Activated T-cell treated with anti-CD3 and anti-CD28 coated beads, Interleukin-2, amount 50 U/mL, for 72 hours (primary cell): ENCODE results near the gene GDF15. TPM values are rescaled to one million over a fixed set of nuclear protein-coding genes. Genes with fewer than 3 reads are reported as not detected.
A peak's percentile ranks its signal among the peaks of the same experiment; 100 is the strongest.

Source experiments
- ATAC-seq, 2 donors: fragments of 150-1000 bp; cut with Tn5 transposase; replicated peaks in 1 of 2; 2 replicates each; pipeline ENCODE4 v1.10.0; 2021; ENCODE audit warnings: moderate library complexity in 2 of 2, mild to moderate bottlenecking in 1 of 2
- DNase-seq, 2 donors: peaks; one replicate each; pipeline ENCODE4 v3.0.0; 2021 to 2022; ENCODE audit warnings: mixed read lengths in 1 of 2
- H3K27ac Mint-ChIP-seq: one replicate; pipeline ENCODE4 v1.8.0; 2022; ENCODE audit warnings: mild to moderate bottlenecking, moderate library complexity, mixed read lengths
- H3K27me3 Mint-ChIP-seq: one replicate; pipeline ENCODE4 v1.8.0; 2022; ENCODE audit warnings: low read depth, mixed read lengths
- H3K36me3 Mint-ChIP-seq, 2 donors: one replicate each; pipeline ENCODE4 v1.8.0; 2022; ENCODE audit warnings: mixed read lengths in 2 of 2, mild to moderate bottlenecking in 1 of 2; ENCODE audit not compliant: insufficient read depth in 2 of 2
- H3K4me1 Mint-ChIP-seq: one replicate; pipeline ENCODE4 v1.8.0; 2022; ENCODE audit warnings: low read depth, mixed read lengths
- H3K4me3 Mint-ChIP-seq, 2 donors: one replicate each; pipeline ENCODE4 v1.8.0; 2022; ENCODE audit warnings: mild to moderate bottlenecking in 2 of 2, mixed read lengths in 2 of 2, moderate library complexity in 2 of 2
- H3K9me3 Mint-ChIP-seq, 2 donors: one replicate each; pipeline ENCODE4 v1.8.0; 2022; ENCODE audit warnings: mixed read lengths in 2 of 2
- total RNA-seq, 2 donors: library from RNA; stranded (reverse); gene quantifications; one replicate each; pipeline ENCODE4 v1.2.3, GENCODE V29; 2022

GDF15 gene
- total RNA-seq, 2 donors from 2014 or later, result 0.60 TPM; not detected in 1

GRCh38 chr19:18419195-18419698 lies 33.3 kb downstream of the GDF15 start, which contains the start of gene SSBP4:
Gene SSBP4, plus strand, starts transcription at chr19:18419398. Its CDS starts 251 bp downstream, at chr19:18419649.
- Mint-ChIP-seq H3K27me3 (peaks cover 29% of the 10 kb centered on the region), H3K4me3 (peak within 1 kb of the TSS; percentile 88 to 93), H3K27ac (peak within 1 kb of the TSS; percentile 82), H3K36me3 (peaks cover 0 to 3% of the 10 kb centered on the region in 2 donors), H3K4me1 (peaks cover 84% of the 10 kb centered on the region), H3K9me3 (no peaks in the 10 kb centered on the region)
- ATAC-seq (peak; percentile 62 to 67), DNase-seq (peak; percentile 77 to 80)

- H3K27ac Mint-ChIP-seq, result peak overlapping the region; percentile 24
- ATAC-seq (peak; percentile 42 to 45), DNase-seq (peak; percentile 59 to 66)
- no peaks in the 10 kb centered on the region for H3K9me3 Mint-ChIP-seq
- H3K36me3 Mint-ChIP-seq, result peaks cover 0 to 3% of the 10 kb centered on the region in 2 donors
- peak overlapping the region; percentile 87 to 93 for H3K4me3 Mint-ChIP-seq
- peaks cover 28% of the 10 kb centered on the region for H3K27me3 Mint-ChIP-seq
- peaks cover 78% of the 10 kb centered on the region for H3K4me1 Mint-ChIP-seq
These were observed 33.9 kb downstream of the GDF15 start for GRCh38 chr19:18419699-18420460.

GRCh38 chr19:18420930-18421329 lies 35.0 kb downstream of the GDF15 start:
- ATAC-seq (no peak), DNase-seq (no peak)
- H3K4me1 Mint-ChIP-seq, result peaks cover 72% of the 10 kb centered on the region
- no peaks in the 10 kb centered on the region for H3K9me3 Mint-ChIP-seq
- H3K36me3 Mint-ChIP-seq, result peaks cover 0 to 3% of the 10 kb centered on the region in 2 donors
- H3K27ac Mint-ChIP-seq, result peak overlapping the region; percentile 89
- H3K4me3 Mint-ChIP-seq, result peak overlapping the region; percentile 87 to 93
- H3K27me3 Mint-ChIP-seq, result peaks cover 21% of the 10 kb centered on the region

- H3K27me3 Mint-ChIP-seq, result peaks cover 16% of the 10 kb centered on the region
- peaks cover 70% of the 10 kb centered on the region for H3K4me1 Mint-ChIP-seq
- peak overlapping the region; percentile 89 for H3K27ac Mint-ChIP-seq
- DNase-seq, result no peak
- peak overlapping the region; percentile 87 to 93 for H3K4me3 Mint-ChIP-seq
- no peak for ATAC-seq
- no peaks in the 10 kb centered on the region for H3K9me3 Mint-ChIP-seq
- H3K36me3 Mint-ChIP-seq, result peaks cover 0 to 3% of the 10 kb centered on the region in 2 donors
These were observed 35.5 kb downstream of the GDF15 start for GRCh38 chr19:18421371-18421959.

GRCh38 chr19:18422530-18423191 lies 36.7 kb downstream of the GDF15 start:
- H3K27me3 Mint-ChIP-seq, result peaks cover 8% of the 10 kb centered on the region
- H3K9me3 Mint-ChIP-seq, result no peaks in the 10 kb centered on the region
- peak overlapping the region; percentile 6 for H3K27ac Mint-ChIP-seq
- H3K4me3 Mint-ChIP-seq, result peak overlapping the region; percentile 87 to 93
- peaks cover 0 to 3% of the 10 kb centered on the region in 2 donors for H3K36me3 Mint-ChIP-seq
- DNase-seq (no peak), ATAC-seq (no peak)
- H3K4me1 Mint-ChIP-seq, result peaks cover 61% of the 10 kb centered on the region

GRCh38 chr19:18423258-18424020 lies 37.5 kb downstream of the GDF15 start:
- Mint-ChIP-seq H3K36me3 (peaks cover 0 to 2% of the 10 kb centered on the region in 2 donors), H3K27me3 (peaks cover 3% of the 10 kb centered on the region), H3K9me3 (no peaks in the 10 kb centered on the region), H3K27ac (peak overlapping the region; percentile 6), H3K4me3 (peak overlapping the region; percentile 87 to 93), H3K4me1 (peaks cover 54% of the 10 kb centered on the region)
- ATAC-seq (no peak), DNase-seq (no peak)

- Mint-ChIP-seq H3K27ac (no peak overlapping the region), H3K9me3 (no peaks in the 10 kb centered on the region), H3K4me1 (peaks cover 49% of the 10 kb centered on the region), H3K36me3 (no peaks in the 10 kb centered on the region), H3K4me3 (no peak overlapping the region), H3K27me3 (no peaks in the 10 kb centered on the region)
- ATAC-seq (no peak), DNase-seq (no peak)
These were observed 38.3 kb downstream of the GDF15 start for GRCh38 chr19:18424122-18424889.

- Mint-ChIP-seq H3K4me3 (no peak overlapping the region), H3K27ac (no peak overlapping the region), H3K27me3 (no peaks in the 10 kb centered on the region), H3K36me3 (no peaks in the 10 kb centered on the region), H3K9me3 (no peaks in the 10 kb centered on the region), H3K4me1 (peaks cover 53% of the 10 kb centered on the region)
- DNase-seq (no peak), ATAC-seq (no peak)
These were observed 39.0 kb downstream of the GDF15 start for GRCh38 chr19:18424890-18425514.

- H3K4me3 Mint-ChIP-seq, result no peak overlapping the region
- H3K27me3 Mint-ChIP-seq, result no peaks in the 10 kb centered on the region
- no peaks in the 10 kb centered on the region for H3K9me3 Mint-ChIP-seq
- no peaks in the 10 kb centered on the region for H3K36me3 Mint-ChIP-seq
- peaks cover 52% of the 10 kb centered on the region for H3K4me1 Mint-ChIP-seq
- no peak for ATAC-seq
- DNase-seq, result no peak
- H3K27ac Mint-ChIP-seq, result no peak overlapping the region
These were observed 39.8 kb downstream of the GDF15 start for GRCh38 chr19:18425515-18426415.

GRCh38 chr19:18426416-18426767 lies 40.4 kb downstream of the GDF15 start:
- no peak overlapping the region for H3K4me3 Mint-ChIP-seq
- ATAC-seq (no peak), DNase-seq (no peak)
- H3K9me3 Mint-ChIP-seq, result no peaks in the 10 kb centered on the region
- no peaks in the 10 kb centered on the region for H3K27me3 Mint-ChIP-seq
- peaks cover 45% of the 10 kb centered on the region for H3K4me1 Mint-ChIP-seq
- no peaks in the 10 kb centered on the region for H3K36me3 Mint-ChIP-seq
- no peak overlapping the region for H3K27ac Mint-ChIP-seq

GRCh38 chr19:18427080-18427742 lies 41.3 kb downstream of the GDF15 start:
- ATAC-seq (no peak), DNase-seq (no peak)
- Mint-ChIP-seq H3K36me3 (no peaks in the 10 kb centered on the region), H3K27me3 (no peaks in the 10 kb centered on the region), H3K4me3 (no peak overlapping the region), H3K27ac (no peak overlapping the region), H3K4me1 (peaks cover 37% of the 10 kb centered on the region), H3K9me3 (no peaks in the 10 kb centered on the region)
